HEK293T (cell line): ENCODE measurements around the gene NUP133.

ENCODE experiments used
- CTCF ChIA-PET: fragments of 350-600 bp; formaldehyde crosslinking; extraction: SDS; loops from one replicate; lab custom pipeline; 2021; ENCODE audit warnings: antibody characterized with exemption, inconsistent platforms; lab: Yijun Ruan, JAX
- POLR2A ChIA-PET: fragments of 350-600 bp; formaldehyde crosslinking; extraction: SDS; loops from one replicate; lab custom pipeline; 2020; ENCODE audit warnings: antibody characterized with exemption, inconsistent platforms; lab: Yijun Ruan, JAX
- DNase-seq: peaks from one replicate; pipeline ENCODE4 v3.0.0; 2012; ENCODE audit warnings: mixed read lengths; ENCODE audit errors: extremely low spot score
- ARNT ChIP-seq: fragments of 450-650 bp; IDR thresholded peaks from 2 replicates; pipeline ENCODE4 v1.6.1; 2017; ENCODE audit warnings: mild to moderate bottlenecking
- BHLHE40 ChIP-seq: fragments of 450-650 bp; IDR thresholded peaks from 2 replicates; pipeline ENCODE4 v1.6.1; 2016; ENCODE audit warnings: mild to moderate bottlenecking, moderate library complexity, borderline replicate concordance
- CTBP1 ChIP-seq: fragments of 450-650 bp; IDR thresholded peaks from 2 replicates; pipeline ENCODE4 v1.6.1; 2016; ENCODE audit warnings: borderline replicate concordance
- ELF4 ChIP-seq: fragments of 450-650 bp; IDR thresholded peaks from 2 replicates; pipeline ENCODE4 v1.6.1; 2017; ENCODE audit warnings: antibody characterized with exemption
- FOXA1 ChIP-seq: fragments of 450-650 bp; IDR thresholded peaks from 2 replicates; pipeline ENCODE4 v1.6.1; 2016; ENCODE audit warnings: mild to moderate bottlenecking
- FOXK2 ChIP-seq: fragments of 450-650 bp; IDR thresholded peaks from 2 replicates; pipeline ENCODE4 v1.6.1; 2016; ENCODE audit warnings: mild to moderate bottlenecking
- FOXM1 ChIP-seq: fragments of 450-650 bp; IDR thresholded peaks from 2 replicates; pipeline ENCODE4 v1.6.1; 2017; ENCODE audit warnings: mild to moderate bottlenecking, borderline replicate concordance
- HDGF ChIP-seq: fragments of 450-650 bp; IDR thresholded peaks from 2 replicates; pipeline ENCODE4 v1.6.1; 2017; ENCODE audit warnings: antibody characterized with exemption, borderline replicate concordance
- L3MBTL2 ChIP-seq: fragments of 450-650 bp; conservative IDR thresholded peaks from 2 replicates; pipeline ENCODE4 v1.6.1; 2016; ENCODE audit warnings: mild to moderate bottlenecking
- LEF1 ChIP-seq: fragments of 450-650 bp; IDR thresholded peaks from 2 replicates; pipeline ENCODE4 v1.6.1; 2017; ENCODE audit warnings: mild to moderate bottlenecking, borderline replicate concordance
- NFRKB ChIP-seq: fragments of 450-650 bp; IDR thresholded peaks from 2 replicates; pipeline ENCODE4 v1.6.1; 2016; ENCODE audit warnings: mild to moderate bottlenecking, moderate library complexity
- PKNOX1 ChIP-seq: fragments of 450-650 bp; IDR thresholded peaks from 2 replicates; pipeline ENCODE4 v1.6.1; 2016
- SP1 ChIP-seq: fragments of 450-650 bp; IDR thresholded peaks from 2 replicates; pipeline ENCODE4 v1.6.1; 2017
- SUZ12 ChIP-seq: fragments of 450-650 bp; IDR thresholded peaks from 2 replicates; pipeline ENCODE4 v1.6.1; 2016; ENCODE audit warnings: mild to moderate bottlenecking
- TARDBP ChIP-seq: fragments of 450-650 bp; IDR thresholded peaks from 2 replicates; pipeline ENCODE4 v1.6.1; 2016
- ZNF384 ChIP-seq: fragments of 450-650 bp; IDR thresholded peaks from 2 replicates; pipeline ENCODE4 v1.6.1; 2016

The NUP133 gene

GRCh38 chr1:229509576-229509975, 1.4 kb upstream of the NUP133 start:
- TF ChIP-seq PKNOX1, result no peak
- no peak for DNase-seq
- CTCF ChIA-PET, result interaction anchor here (0.6 kb wide), 1 partner anchor 286 kb away, joined by 3 read pairs; no protein-coding TSS in a partner anchor
- POLR2A ChIA-PET, result interaction anchor here (1.4 to 3.3 kb wide), 7 partner anchors 11 to 251 kb away, joined by 4 to 33 read pairs (median 15); partner anchors contain the start of gene ABCB10

GRCh38 chr1:229508823-229509337, 739 bp upstream of the NUP133 start:
- ChIA-PET CTCF (interaction anchor here (0.5 to 0.6 kb wide), 2 partner anchors 278 to 287 kb away, joined by 3 read pairs; no protein-coding TSS in a partner anchor), POLR2A (interaction anchor here (0.8 to 3.3 kb wide), 29 partner anchors 9 to 1039 kb away, joined by 3 to 33 read pairs (median 4); partner anchors contain the start of genes ABCB10, CCSAP, RAB4A and TAF5L)
- no peak for TF ChIP-seq HDGF
- no peak for TF ChIP-seq CTBP1
- TF ChIP-seq FOXM1, result no peak
- no peak for TF ChIP-seq ELF4
- TF ChIP-seq NFRKB, result no peak
- TF ChIP-seq SP1, result no peak
- TF ChIP-seq LEF1, result no peak
- TF ChIP-seq FOXA1, result no peak
- TF ChIP-seq FOXK2, result no peak
- no peak for TF ChIP-seq L3MBTL2
- TF ChIP-seq ARNT, result no peak
- no peak for TF ChIP-seq TARDBP
- TF ChIP-seq ZNF384, result no peak
- no peak for TF ChIP-seq PKNOX1
- no peak for TF ChIP-seq BHLHE40
- DNase-seq, result no peak

DNA sequence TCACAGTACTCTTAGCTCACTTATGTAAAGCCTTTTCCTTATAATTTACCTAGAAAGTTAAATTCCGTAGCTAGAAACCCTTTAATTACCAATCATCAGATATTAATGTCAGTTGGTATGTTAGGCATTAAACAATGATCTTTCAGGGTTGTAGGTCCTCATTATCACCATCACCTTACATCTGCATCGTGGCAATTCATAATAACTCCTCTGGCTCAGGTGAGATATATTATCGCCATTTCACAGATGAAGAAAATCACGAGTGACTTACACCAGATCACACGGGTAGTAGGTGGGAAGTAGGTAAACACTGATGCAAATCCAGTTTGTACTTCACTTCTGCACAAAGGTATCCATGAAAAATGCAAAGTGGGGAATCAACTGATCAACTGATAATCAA, 639 bp downstream of the NUP133 start:
- ChIA-PET POLR2A (interaction anchor here (0.6 to 3.3 kb wide), 25 partner anchors 11 to 249 kb away, joined by 3 to 33 read pairs (median 5); partner anchors contain the start of genes ABCB10, TAF5L and URB2), CTCF (no interaction called here)
- TF ChIP-seq ZNF384, result no peak
- no peak for TF ChIP-seq LEF1
- no peak for TF ChIP-seq FOXM1
- no peak for TF ChIP-seq BHLHE40
- no peak for TF ChIP-seq L3MBTL2
- TF ChIP-seq SP1, result no peak
- TF ChIP-seq ARNT, result no peak
- TF ChIP-seq TARDBP, result no peak
- TF ChIP-seq CTBP1, result no peak
- no peak for TF ChIP-seq PKNOX1
- no peak for TF ChIP-seq FOXK2
- TF ChIP-seq HDGF, result no peak
- no peak for DNase-seq

DNA sequence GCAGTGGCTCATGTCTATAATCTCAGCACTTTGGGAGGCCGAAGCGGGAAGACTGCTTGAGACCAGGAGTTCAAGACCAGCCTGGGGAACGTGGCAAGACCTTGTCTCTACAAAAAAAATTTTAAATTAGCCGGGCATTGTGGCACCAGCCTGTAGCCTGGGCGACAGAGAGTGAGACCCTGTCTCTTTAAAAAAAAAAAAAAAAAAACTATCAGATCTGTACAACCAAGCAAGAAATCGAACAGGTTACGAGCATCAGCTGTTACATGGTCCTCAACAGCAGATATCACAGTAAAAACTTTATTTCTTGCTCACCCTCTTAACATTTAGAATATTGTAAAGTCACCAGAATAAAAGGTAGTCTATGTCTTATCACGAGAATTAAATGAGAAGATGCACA, 1.5 kb downstream of the NUP133 start:
- CTCF ChIA-PET, result no interaction called here
- TF ChIP-seq BHLHE40, result no peak
- no peak for TF ChIP-seq SUZ12
- no peak for TF ChIP-seq SP1
- no peak for TF ChIP-seq FOXA1
- no peak for TF ChIP-seq FOXM1
- no peak for TF ChIP-seq ELF4
- no peak for TF ChIP-seq TARDBP
- no peak for TF ChIP-seq LEF1
- no peak for TF ChIP-seq ZNF384
- TF ChIP-seq NFRKB, result no peak
- no peak for TF ChIP-seq HDGF
- TF ChIP-seq FOXK2, result no peak
- TF ChIP-seq CTBP1, result no peak
- TF ChIP-seq PKNOX1, result no peak
- no peak for TF ChIP-seq ARNT
- no peak for TF ChIP-seq L3MBTL2
- POLR2A ChIA-PET, result interaction anchor here (2.8 to 3.3 kb wide), 3 partner anchors 10 to 52 kb away, joined by 9 to 33 read pairs (median 31); partner anchors contain the start of gene ABCB10
- DNase-seq, result no peak

DNA sequence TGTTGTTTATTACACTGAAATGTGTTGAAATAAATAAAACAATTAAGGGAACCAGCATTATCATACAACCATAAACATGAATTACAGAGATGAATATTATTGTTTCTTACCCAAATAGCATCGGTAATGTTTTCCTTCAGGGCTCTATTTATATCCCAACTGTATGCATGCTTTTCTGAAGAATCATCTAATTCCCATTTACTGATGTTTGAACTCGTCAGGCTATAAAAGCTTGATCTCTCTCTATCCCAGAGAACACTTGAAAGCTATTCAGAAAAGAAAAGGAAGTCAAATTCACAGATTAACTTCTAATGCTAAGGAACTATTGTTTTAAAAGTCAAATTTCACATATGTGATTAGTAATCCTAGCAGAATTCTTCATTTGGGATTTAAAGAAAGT, 12.4 kb downstream of the NUP133 start:
- ChIA-PET POLR2A (interaction anchor here (0.9 to 4.7 kb wide), 2 partner anchors 9 to 13 kb away, joined by 3 to 31 read pairs; partner anchors contain the start of gene NUP133), CTCF (no interaction called here)
- TF ChIP-seq ZNF384, result no peak
- no peak for TF ChIP-seq FOXM1
- DNase-seq, result no peak

DNA sequence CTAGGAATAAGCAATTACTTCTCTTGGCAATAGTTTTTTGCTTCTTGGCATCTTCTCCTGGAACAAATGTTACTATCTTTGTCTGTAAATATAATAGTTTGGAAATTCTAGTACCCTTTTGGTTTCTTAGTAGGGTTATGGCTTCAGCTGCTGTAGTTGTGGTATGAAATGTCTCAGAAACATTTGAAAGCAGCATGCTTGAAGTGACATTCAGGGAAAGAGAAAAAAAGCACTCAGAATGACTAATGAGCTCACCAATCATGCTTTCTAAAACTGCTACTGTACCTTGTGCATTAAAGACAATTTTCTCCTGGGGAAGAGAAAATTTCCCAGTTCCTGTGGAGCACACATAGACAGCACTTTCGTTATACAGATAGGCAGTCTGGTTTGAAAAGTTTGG, 21.0 kb downstream of the NUP133 start:
- no peak for DNase-seq
- POLR2A ChIA-PET, result interaction anchor here (1.2 kb wide), 1 partner anchor 9 kb away, joined by 3 read pairs; no protein-coding TSS in a partner anchor
- TF ChIP-seq L3MBTL2 (no peak), BHLHE40 (no peak), NFRKB (no peak), SUZ12 (no peak), HDGF (no peak), PKNOX1 (no peak), FOXA1 (no peak), TARDBP (no peak), SP1 (no peak), ELF4 (no peak), CTBP1 (no peak), ARNT (no peak), FOXK2 (no peak), ZNF384 (no peak), FOXM1 (no peak), LEF1 (no peak)
- CTCF ChIA-PET, result interaction anchor here (0.6 kb wide), 1 partner anchor 799 kb away, joined by 3 read pairs; no protein-coding TSS in a partner anchor
